ENCODE data around the gene PTPRA. TPM values are rescaled to one million over a fixed set of nuclear protein-coding genes. Genes with fewer than 3 reads are reported as not detected.

Gene PTPRA
- total RNA-seq, 4 donors from 2014 or later: 73.4 to 110 (median 93.1) TPM

DNA sequence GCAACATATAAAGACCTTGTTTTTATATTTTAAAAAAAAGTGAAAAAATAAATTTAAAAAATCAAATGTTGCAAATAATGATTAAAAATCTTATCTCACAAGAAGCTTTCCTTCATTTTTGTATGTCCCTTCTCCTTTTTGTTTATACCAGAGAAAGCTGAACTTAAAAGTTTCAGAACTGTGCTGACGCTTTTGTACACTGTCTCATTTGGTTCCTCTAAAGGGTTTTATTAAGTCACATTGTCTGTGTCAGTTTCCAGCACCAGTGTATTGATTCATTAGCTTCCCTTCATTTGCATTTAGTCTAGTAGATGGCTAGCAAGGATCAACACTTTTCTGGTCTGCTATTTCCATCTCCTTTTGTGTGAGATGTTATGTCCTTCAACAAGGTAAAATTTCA, 39.5 kb upstream of the PTPRA start:
- intact Hi-C loops (cut with DNase I): no loop called here
- TF ChIP-seq POLR2A (IDR thresholded peaks at IDR 0.05): no peak
- TF ChIP-seq, protein P1, sequence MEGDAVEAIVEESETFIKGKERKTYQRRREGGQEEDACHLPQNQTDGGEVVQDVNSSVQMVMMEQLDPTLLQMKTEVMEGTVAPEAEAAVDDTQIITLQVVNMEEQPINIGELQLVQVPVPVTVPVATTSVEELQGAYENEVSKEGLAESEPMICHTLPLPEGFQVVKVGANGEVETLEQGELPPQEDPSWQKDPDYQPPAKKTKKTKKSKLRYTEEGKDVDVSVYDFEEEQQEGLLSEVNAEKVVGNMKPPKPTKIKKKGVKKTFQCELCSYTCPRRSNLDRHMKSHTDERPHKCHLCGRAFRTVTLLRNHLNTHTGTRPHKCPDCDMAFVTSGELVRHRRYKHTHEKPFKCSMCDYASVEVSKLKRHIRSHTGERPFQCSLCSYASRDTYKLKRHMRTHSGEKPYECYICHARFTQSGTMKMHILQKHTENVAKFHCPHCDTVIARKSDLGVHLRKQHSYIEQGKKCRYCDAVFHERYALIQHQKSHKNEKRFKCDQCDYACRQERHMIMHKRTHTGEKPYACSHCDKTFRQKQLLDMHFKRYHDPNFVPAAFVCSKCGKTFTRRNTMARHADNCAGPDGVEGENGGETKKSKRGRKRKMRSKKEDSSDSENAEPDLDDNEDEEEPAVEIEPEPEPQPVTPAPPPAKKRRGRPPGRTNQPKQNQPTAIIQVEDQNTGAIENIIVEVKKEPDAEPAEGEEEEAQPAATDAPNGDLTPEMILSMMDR (IDR thresholded peaks at IDR 0.05): no peak

DNA sequence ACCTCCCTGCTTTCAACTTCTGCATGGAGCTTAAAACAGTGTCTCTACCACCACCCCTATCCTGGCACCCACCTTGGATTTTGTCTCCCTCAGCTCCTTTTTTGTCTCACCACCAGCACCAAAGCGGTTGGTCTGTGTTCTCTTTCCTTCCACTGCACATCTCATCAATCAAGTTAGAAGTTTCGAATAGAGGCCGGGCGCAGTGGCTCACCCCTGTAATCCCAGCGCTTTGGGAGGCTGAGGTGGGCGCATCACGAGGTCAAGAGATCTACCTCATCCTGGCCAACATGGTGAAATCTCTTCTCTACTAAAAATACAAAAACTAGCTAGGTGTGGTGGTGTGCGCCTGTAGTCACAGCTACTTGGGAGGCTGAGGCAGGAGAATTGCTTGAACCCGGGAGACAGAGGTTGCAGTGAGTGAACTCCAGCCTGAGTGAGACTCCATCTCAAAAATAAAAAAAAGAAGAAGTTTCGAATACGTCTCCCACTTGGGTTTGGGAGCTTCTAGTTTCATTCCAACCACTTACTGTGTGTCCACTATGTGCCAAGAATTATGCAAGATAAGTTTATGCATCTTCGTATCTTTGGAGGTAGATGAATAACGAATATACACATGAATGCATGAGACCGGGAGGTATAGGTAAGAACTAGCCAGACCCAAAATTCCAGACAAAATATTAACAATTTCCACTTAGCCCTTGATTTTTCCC, 38.7 kb upstream of the PTPRA start:
- TF ChIP-seq POLR2A (IDR thresholded peaks at IDR 0.05): no peak
- TF ChIP-seq, protein P1 (IDR thresholded peaks at IDR 0.05): no peak
- WGBS, 2 donors: 95 to 96% methylated on average over 14 of the region's 14 CpGs
- Histone ChIP-seq H3K36me3 (peaks cover 0 to 8% of the 10 kb centered on the region in 2 donors), H3K4me1 (peaks cover 4 to 8% of the 10 kb centered on the region in 2 donors), H3K4me3 (replicated peaks in 1 of 3) (no peak overlapping the region), H3K27me3 (no peaks in the 10 kb centered on the region), H3K27ac (no peak overlapping the region), H3K9me3 (no peaks in the 10 kb centered on the region)
- no peak for DNase-seq
- intact Hi-C loops (cut with DNase I): no loop called here

More for the DNA sequence above, 39.5 kb upstream of the PTPRA start:
- H3K27me3 ChIP-seq: no peaks in the 10 kb centered on the region
- H3K27ac ChIP-seq: no peak overlapping the region
- no peak for DNase-seq
- H3K4me3 ChIP-seq (replicated peaks in 1 of 3): no peak overlapping the region
- H3K9me3 ChIP-seq: no peaks in the 10 kb centered on the region
- 94 to 96% methylated on average over 1 of the region's 1 CpG for WGBS, 2 donors
- peaks cover 0 to 8% of the 10 kb centered on the region in 2 donors for H3K36me3 ChIP-seq
- H3K4me1 ChIP-seq: no peaks in the 10 kb centered on the region

DNA sequence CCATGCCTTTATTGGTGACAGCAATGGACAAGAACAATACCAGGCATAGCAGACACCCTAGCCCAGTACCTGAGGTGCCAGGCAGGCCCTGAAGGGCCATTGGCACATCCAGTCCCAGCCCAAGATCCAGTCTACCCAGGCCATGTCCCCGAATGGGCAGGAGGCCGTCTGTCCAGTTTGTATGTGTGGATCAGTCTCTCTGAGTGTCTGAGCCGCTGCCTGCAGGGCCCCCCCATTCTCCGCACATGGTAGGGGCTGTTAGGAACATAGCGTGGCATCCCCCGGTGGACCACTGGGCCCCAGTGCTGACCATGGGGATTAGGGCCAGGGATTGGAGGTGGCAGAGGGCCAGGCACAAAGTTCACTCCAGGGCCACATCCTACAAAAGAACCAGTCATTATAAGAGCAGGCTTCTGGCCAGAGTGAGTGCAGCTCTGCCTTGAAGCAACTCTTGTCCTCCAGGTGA, 37.9 kb upstream of the PTPRA start:
- TF ChIP-seq, protein P1 (IDR thresholded peaks at IDR 0.05): no peak
- TF ChIP-seq POLR2A (IDR thresholded peaks at IDR 0.05): no peak
- no peaks in the 10 kb centered on the region for H3K27me3 ChIP-seq
- intact Hi-C loops (cut with DNase I): no loop called here
- H3K27ac ChIP-seq: no peak overlapping the region
- WGBS, 2 donors: 80 to 93% methylated on average over 2 to 3 of the region's 6 CpGs
- no peaks in the 10 kb centered on the region for H3K9me3 ChIP-seq
- peaks cover 0 to 8% of the 10 kb centered on the region in 2 donors for H3K36me3 ChIP-seq
- H3K4me1 ChIP-seq: peaks cover 8 to 14% of the 10 kb centered on the region in 2 donors
- no peak overlapping the region for H3K4me3 ChIP-seq (replicated peaks in 1 of 3)
- DNase-seq: no peak

DNA sequence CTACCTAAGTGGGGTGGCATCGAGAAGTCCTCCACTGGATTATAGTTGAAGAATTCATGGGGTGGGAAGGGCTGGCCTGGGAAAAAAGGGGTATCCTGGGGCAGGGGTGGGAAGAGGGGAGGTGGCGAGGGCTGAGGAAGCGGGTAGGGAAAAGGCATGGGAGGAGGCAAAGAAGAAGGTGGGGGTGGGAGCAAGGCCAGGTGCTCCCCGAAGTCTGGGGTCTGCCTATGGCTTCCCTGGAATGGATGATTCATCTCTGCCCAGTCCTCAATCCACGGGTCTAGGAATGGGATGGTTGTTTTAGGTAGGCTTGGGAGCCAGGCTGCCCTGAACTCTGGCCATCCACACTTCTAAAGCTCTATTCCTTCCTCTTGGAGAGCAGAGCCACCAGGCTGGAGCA, 37.2 kb upstream of the PTPRA start:
- intact Hi-C loops (cut with DNase I): no loop called here
- Histone ChIP-seq H3K4me3 (replicated peaks in 1 of 3) (no peak overlapping the region), H3K27me3 (no peaks in the 10 kb centered on the region), H3K9me3 (no peaks in the 10 kb centered on the region), H3K36me3 (peaks cover 0 to 8% of the 10 kb centered on the region in 2 donors), H3K27ac (no peak overlapping the region), H3K4me1 (peaks cover 8 to 14% of the 10 kb centered on the region in 2 donors)
- TF ChIP-seq POLR2A (IDR thresholded peaks at IDR 0.05): no peak
- TF ChIP-seq, protein P1 (IDR thresholded peaks at IDR 0.05): no peak
- DNase-seq: no peak
- 90 to 97% methylated on average over 5 of the region's 5 CpGs for WGBS, 2 donors

DNA sequence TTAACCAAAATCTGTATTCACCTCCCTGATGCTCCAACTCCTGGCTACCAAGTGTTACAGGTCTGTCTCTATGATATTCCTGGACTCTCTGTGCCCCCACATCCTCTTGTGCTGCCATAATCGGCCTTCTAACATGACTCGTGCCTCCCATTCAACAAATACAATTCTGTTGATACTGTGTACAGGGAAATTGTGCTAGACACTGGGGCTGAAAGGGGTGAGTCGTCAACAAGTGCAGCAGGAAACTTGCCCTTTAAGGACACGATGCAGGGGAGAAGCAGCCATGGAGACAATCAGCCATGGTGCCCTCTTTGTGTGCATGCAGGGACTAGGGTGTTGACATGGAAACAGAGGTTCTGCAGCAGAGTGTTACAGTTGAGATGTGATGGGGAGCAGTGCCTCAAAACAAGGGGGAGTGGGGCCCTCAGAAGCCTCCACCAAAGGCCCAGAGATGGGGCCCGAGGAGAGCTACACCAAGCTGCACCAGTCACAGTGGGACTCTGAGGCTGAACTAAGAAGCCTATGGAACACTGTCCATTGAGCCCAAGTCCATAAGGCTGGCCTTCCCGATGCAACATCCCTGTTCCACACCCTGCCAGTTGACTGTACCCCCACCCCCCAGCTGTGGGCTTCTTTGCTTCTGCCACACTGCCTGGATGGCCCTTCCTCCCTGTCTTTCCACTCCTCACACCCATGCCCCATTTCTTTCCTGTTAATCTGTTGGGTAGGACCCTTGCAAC, 35.9 kb upstream of the PTPRA start:
- Histone ChIP-seq H3K4me3 (replicated peaks in 1 of 3) (no peak overlapping the region), H3K9me3 (no peaks in the 10 kb centered on the region), H3K27me3 (no peaks in the 10 kb centered on the region), H3K36me3 (peaks cover 0 to 8% of the 10 kb centered on the region in 2 donors), H3K4me1 (peaks cover 17 to 25% of the 10 kb centered on the region in 2 donors), H3K27ac (no peak overlapping the region)
- WGBS, 2 donors: 93 to 95% methylated on average over 6 of the region's 6 CpGs
- DNase-seq: no peak
- TF ChIP-seq, protein P1 (IDR thresholded peaks at IDR 0.05): no peak
- no peak for TF ChIP-seq POLR2A (IDR thresholded peaks at IDR 0.05)
- intact Hi-C loops (cut with DNase I): no loop called here

All from thyroid gland (tissue), 4 donors.